Astrocyte (in vitro differentiated cells and primary cell): ENCODE results near the gene CCT8.

Source experiments
- EZH2 ChIP-seq: IDR thresholded peaks from 2 replicates; pipeline ENCODE4 v1.6.1; 2012; ENCODE audit warnings: mild to moderate bottlenecking, low read length, inconsistent platforms; ENCODE audit not compliant: insufficient read depth
- TF ChIP-seq, protein P1 (sequence below): IDR thresholded peaks from 2 replicates; pipeline ENCODE4 v1.5.1; 2011; ENCODE audit warnings: low read depth, mild to moderate bottlenecking, inconsistent platforms, low read length, moderate library complexity; ENCODE audit not compliant: insufficient read depth

DNA sequence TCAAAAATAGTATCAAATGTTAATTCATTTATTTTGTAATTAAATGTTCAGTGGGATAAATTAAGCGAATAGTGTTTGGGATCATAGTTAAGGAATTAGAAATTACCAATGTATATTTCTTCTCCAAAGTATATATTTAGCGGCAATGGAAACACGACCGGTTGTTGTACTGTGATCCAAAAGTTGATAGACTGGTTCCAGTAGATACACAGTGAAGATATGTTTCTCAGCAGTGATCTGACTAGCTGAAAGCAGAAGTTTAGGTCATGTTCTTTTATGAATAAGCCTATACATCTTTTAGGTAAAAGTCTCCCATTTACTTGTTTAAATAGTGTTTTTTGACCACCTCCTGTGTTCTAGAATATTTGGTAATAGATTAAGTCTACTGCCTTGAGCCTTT lies 40.1 kb downstream of the CCT8 start:
- no peak for TF ChIP-seq EZH2
- TF ChIP-seq, protein P1, sequence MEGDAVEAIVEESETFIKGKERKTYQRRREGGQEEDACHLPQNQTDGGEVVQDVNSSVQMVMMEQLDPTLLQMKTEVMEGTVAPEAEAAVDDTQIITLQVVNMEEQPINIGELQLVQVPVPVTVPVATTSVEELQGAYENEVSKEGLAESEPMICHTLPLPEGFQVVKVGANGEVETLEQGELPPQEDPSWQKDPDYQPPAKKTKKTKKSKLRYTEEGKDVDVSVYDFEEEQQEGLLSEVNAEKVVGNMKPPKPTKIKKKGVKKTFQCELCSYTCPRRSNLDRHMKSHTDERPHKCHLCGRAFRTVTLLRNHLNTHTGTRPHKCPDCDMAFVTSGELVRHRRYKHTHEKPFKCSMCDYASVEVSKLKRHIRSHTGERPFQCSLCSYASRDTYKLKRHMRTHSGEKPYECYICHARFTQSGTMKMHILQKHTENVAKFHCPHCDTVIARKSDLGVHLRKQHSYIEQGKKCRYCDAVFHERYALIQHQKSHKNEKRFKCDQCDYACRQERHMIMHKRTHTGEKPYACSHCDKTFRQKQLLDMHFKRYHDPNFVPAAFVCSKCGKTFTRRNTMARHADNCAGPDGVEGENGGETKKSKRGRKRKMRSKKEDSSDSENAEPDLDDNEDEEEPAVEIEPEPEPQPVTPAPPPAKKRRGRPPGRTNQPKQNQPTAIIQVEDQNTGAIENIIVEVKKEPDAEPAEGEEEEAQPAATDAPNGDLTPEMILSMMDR, result no peak
